SK-N-SH (cell line): Measurements from ENCODE around the gene CEP250.

Experiments
- EP300 ChIP-seq, 2 experiments: IDR thresholded peaks; 2 replicates each; pipeline versions ENCODE4 v1.4.0 to v1.6.1; 2012; ENCODE audit warnings: borderline replicate concordance in 1 of 2, low read depth in 1 of 2, low read length in 1 of 2
- EZH2phosphoT487 ChIP-seq: fragments of 200-600 bp; sonication (generic); IDR thresholded peaks from 2 replicates; pipeline ENCODE4 v1.6.1; 2017; ENCODE audit warnings: low read depth, mixed run types, mild to moderate bottlenecking, antibody characterized with exemption, moderate library complexity, borderline replicate concordance
- GATA2 ChIP-seq: sonication (generic); formaldehyde crosslinking; IDR thresholded peaks from 2 replicates; pipeline ENCODE4 v1.5.0; 2020; ENCODE audit warnings: mild to moderate bottlenecking, missing genetic modification reagents
- MEF2A ChIP-seq: IDR thresholded peaks from 2 replicates; pipeline ENCODE4 v1.4.0; 2012; ENCODE audit warnings: low read depth, borderline replicate concordance
- NRF1 ChIP-seq: IDR thresholded peaks from 2 replicates; pipeline ENCODE4 v1.6.1; 2012; ENCODE audit warnings: low read depth, mild to moderate bottlenecking, low read length
- POLR2AphosphoS5 ChIP-seq: IDR thresholded peaks from 2 replicates; pipeline ENCODE4 v1.6.1; 2012; ENCODE audit warnings: low read depth, low read length
- RCOR1 ChIP-seq: fragments of 150-350 bp; IDR thresholded peaks from 2 replicates; pipeline ENCODE4 v1.6.1; 2017; ENCODE audit warnings: antibody characterized with exemption, low read length
- YY1 ChIP-seq: IDR thresholded peaks from 2 replicates; pipeline ENCODE4 v1.4.0; 2012; ENCODE audit warnings: low read depth, mild to moderate bottlenecking
- TF ChIP-seq, protein P1 (sequence below): fragments of 200-600 bp; sonication (generic); IDR thresholded peaks from 2 replicates; pipeline ENCODE4 v1.6.1; 2017; ENCODE audit warnings: antibody characterized with exemption, mild to moderate bottlenecking, moderate library complexity

DNA sequence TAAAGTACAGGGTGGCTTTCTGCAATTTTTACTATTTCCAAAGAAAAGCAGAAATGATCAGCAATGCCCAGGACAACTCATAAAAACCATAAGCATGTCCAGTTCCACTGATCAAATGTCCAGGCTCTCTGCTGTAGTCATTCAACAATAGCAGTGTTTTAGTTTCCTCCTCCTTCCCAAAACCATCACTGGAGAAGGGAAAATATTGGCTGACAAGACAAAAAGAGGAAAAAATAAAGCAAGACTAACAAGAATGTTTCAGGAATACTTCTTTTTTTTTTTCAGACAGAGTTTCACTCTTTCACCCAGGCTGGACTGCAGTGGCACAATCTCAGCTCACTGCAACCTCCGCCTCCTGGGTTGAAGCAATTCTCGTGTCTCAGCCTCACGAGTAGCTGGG, 45.9 kb upstream of the CEP250 start:
- TF ChIP-seq, protein P1, sequence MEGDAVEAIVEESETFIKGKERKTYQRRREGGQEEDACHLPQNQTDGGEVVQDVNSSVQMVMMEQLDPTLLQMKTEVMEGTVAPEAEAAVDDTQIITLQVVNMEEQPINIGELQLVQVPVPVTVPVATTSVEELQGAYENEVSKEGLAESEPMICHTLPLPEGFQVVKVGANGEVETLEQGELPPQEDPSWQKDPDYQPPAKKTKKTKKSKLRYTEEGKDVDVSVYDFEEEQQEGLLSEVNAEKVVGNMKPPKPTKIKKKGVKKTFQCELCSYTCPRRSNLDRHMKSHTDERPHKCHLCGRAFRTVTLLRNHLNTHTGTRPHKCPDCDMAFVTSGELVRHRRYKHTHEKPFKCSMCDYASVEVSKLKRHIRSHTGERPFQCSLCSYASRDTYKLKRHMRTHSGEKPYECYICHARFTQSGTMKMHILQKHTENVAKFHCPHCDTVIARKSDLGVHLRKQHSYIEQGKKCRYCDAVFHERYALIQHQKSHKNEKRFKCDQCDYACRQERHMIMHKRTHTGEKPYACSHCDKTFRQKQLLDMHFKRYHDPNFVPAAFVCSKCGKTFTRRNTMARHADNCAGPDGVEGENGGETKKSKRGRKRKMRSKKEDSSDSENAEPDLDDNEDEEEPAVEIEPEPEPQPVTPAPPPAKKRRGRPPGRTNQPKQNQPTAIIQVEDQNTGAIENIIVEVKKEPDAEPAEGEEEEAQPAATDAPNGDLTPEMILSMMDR, result no peak
- no peak for TF ChIP-seq POLR2AphosphoS5
- TF ChIP-seq NRF1, result no peak
- no peak for TF ChIP-seq MEF2A
- TF ChIP-seq EZH2phosphoT487, result no peak
- no peak for TF ChIP-seq RCOR1
- TF ChIP-seq EP300 (IDR thresholded peaks at IDR 0.05; ENCODE audit: borderline replicate concordance in 1 of 2, low read depth in 1 of 2, low read length in 1 of 2), result no peak
- TF ChIP-seq GATA2, result no peak
- TF ChIP-seq YY1, result no peak
